Sigmoid colon (tissue), 7 donors: ENCODE results near the gene RASAL2. TPM values are rescaled to one million over a fixed set of nuclear protein-coding genes. Genes with fewer than 3 reads are reported as not detected.

Source experiments
- DNase-seq: peaks from one replicate; pipeline ENCODE4 v3.0.0-alpha.2; 2019
- H3K27ac ChIP-seq, 4 donors: fragments of 200-600 bp; sonication (generic); one replicate each; pipeline ENCODE4 v1.5.1; 2016 to 2019; ENCODE audit warnings: mild to moderate bottlenecking in 1 of 4
- H3K27me3 ChIP-seq, 3 donors: fragments of 200-600 bp; sonication (generic); one replicate each; pipeline ENCODE4 v1.5.1; 2019; ENCODE audit warnings: mild to moderate bottlenecking in 1 of 3
- H3K36me3 ChIP-seq, 4 donors: fragments of 200-600 bp; sonication (generic); one replicate each; pipeline ENCODE4 v1.5.1; 2016 to 2019
- H3K4me1 ChIP-seq, 4 donors: fragments of 200-600 bp; sonication (generic); one replicate each; pipeline ENCODE4 v1.5.1; 2017 to 2019
- H3K4me3 ChIP-seq, 4 donors: fragments of 200-600 bp; sonication (generic); one replicate each; pipeline ENCODE4 v1.5.1; 2017 to 2019; ENCODE audit warnings: mild to moderate bottlenecking in 2 of 4, moderate library complexity in 1 of 4
- H3K9me3 ChIP-seq, 4 donors: fragments of 200-600 bp in 3 of 4; sonication (generic) in 3 of 4; one replicate each; pipeline versions ENCODE4 v1.5.1 to v1.6.1; 2013 to 2019
- EP300 ChIP-seq, 4 donors: sonication (generic); formaldehyde crosslinking; IDR thresholded peaks; one replicate each; pipeline ENCODE4 v1.6.1; 2017; ENCODE audit warnings: antibody characterized with exemption in 4 of 4
- POLR2A ChIP-seq, 2 donors: fragments of 450-650 bp; IDR thresholded peaks; one replicate each; pipeline ENCODE4 v1.6.1; 2016; ENCODE audit warnings: antibody characterized with exemption in 2 of 2, mild to moderate bottlenecking in 2 of 2, moderate library complexity in 2 of 2
- POLR2AphosphoS5 ChIP-seq, 4 donors: sonication (generic); formaldehyde crosslinking; IDR thresholded peaks; one replicate each; pipeline ENCODE4 v1.6.1; 2017; ENCODE audit warnings: antibody characterized with exemption in 4 of 4
- WGBS, 2 donors: extraction: QIAGEN DNeasy Blood & Tissue Kit; methylation state at CpG; one replicate each; pipeline ENCODE4 v1.1.7; 2013; 5-methylcytosine and 5-hydroxymethylcytosine counted together
- intact Hi-C: fragments of 100-400 bp; cut with DNase I; formaldehyde crosslinking; loops from one replicate; pipeline ENCODE4 v1.15.1; 2023
- polyA plus RNA-seq, 3 donors: library from polyadenylated mRNA; stranded (reverse); fragments of 200-250 nt; gene quantifications; one replicate each; pipeline ENCODE4 v1.2.3, GENCODE V29; 2013
- total RNA-seq, 4 donors: library from RNA; depleted of rRNA; stranded (reverse); fragments of >200 nt; gene quantifications; one replicate each; pipeline ENCODE4 v1.1.0, GENCODE V29; 2016
- TF ChIP-seq, protein P1 (sequence below), 4 experiments: fragments of 450-650 bp in 3 of 4; fragments of 200-600 bp in 1 of 4; IDR thresholded peaks; one replicate each; pipeline ENCODE4 v1.5.1; 2016 to 2019; ENCODE audit warnings: antibody characterized with exemption in 4 of 4, mild to moderate bottlenecking in 3 of 4, moderate library complexity in 2 of 4
- donor health status: healthy with polysubstance abuse.
- donor health status: Bipolar disorder and iron deficiency.
- donor health status: healthy.

The RASAL2 gene
- total and polyA plus RNA-seq, 7 donors, result 0.92 to 25.5 (median 11.1) TPM

DNA sequence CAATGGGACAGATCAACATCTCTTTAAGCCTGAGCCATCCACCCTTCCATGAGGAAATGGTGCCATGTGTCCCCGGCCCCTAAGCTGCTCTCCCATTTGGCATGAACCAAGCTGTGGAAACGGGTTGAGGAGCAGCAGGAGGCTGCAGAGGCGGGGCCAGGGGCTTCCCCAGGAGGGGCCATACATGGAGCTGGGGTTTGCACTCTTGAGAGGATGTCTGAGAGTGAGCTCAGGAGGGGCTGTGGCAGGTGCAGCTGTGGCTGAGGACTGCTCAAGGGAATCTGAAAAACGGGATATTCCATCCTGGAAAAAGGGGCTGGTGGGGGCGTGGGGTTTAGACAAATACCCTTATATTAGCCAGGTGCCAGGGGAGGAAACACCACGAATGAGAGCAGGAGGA is 409.9 kb downstream of the RASAL2 start:
- no peaks in the 10 kb centered on the region for H3K36me3 ChIP-seq
- no peak overlapping the region for H3K27ac ChIP-seq
- no peaks in the 10 kb centered on the region for H3K27me3 ChIP-seq
- no peaks in the 10 kb centered on the region for H3K4me1 ChIP-seq
- WGBS, 2 donors, result 71 to 77% methylated on average over 6 of the region's 6 CpGs
- TF ChIP-seq POLR2A (IDR thresholded peaks at IDR 0.05), result no peak
- TF ChIP-seq POLR2AphosphoS5 (IDR thresholded peaks at IDR 0.05), result no peak
- TF ChIP-seq EP300 (IDR thresholded peaks at IDR 0.05), result no peak
- TF ChIP-seq, protein P1, sequence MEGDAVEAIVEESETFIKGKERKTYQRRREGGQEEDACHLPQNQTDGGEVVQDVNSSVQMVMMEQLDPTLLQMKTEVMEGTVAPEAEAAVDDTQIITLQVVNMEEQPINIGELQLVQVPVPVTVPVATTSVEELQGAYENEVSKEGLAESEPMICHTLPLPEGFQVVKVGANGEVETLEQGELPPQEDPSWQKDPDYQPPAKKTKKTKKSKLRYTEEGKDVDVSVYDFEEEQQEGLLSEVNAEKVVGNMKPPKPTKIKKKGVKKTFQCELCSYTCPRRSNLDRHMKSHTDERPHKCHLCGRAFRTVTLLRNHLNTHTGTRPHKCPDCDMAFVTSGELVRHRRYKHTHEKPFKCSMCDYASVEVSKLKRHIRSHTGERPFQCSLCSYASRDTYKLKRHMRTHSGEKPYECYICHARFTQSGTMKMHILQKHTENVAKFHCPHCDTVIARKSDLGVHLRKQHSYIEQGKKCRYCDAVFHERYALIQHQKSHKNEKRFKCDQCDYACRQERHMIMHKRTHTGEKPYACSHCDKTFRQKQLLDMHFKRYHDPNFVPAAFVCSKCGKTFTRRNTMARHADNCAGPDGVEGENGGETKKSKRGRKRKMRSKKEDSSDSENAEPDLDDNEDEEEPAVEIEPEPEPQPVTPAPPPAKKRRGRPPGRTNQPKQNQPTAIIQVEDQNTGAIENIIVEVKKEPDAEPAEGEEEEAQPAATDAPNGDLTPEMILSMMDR (IDR thresholded peaks at IDR 0.05), result no peak
- H3K4me3 ChIP-seq, result no peak overlapping the region
- no peak for DNase-seq
- intact Hi-C loops, result no loop called here
- H3K9me3 ChIP-seq, result no peaks in the 10 kb centered on the region

DNA sequence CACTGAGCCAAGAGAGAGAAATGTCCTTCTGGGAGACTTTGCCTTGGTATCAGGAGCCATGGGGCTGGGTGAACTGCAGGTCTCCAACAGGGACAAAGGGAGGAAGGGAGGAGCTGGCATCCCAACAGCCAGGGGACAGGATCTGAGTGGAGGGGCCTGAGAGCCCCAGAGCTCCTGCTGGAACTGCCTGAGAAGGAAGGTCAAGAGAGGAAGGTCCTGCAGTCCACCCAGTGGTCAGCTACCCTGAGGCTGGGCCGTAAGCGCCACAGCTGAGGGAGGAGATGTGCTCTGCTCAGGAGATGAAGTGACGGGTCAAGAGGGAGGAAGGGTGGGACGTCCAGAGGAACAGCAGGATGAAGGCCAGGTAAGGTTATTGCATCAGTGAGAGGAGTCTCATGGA is 410.4 kb downstream of the RASAL2 start:
- WGBS, 2 donors, result 81 to 94% methylated on average over 4 of the region's 4 CpGs
- DNase-seq, result no peak
- no peaks in the 10 kb centered on the region for H3K27me3 ChIP-seq
- H3K9me3 ChIP-seq, result no peaks in the 10 kb centered on the region
- H3K27ac ChIP-seq, result no peak overlapping the region
- no peak overlapping the region for H3K4me3 ChIP-seq
- intact Hi-C loops, result no loop called here
- TF ChIP-seq EP300 (IDR thresholded peaks at IDR 0.05) (no peak), POLR2AphosphoS5 (IDR thresholded peaks at IDR 0.05) (no peak), POLR2A (IDR thresholded peaks at IDR 0.05) (no peak)
- TF ChIP-seq, protein P1 (IDR thresholded peaks at IDR 0.05), result no peak
- no peaks in the 10 kb centered on the region for H3K36me3 ChIP-seq
- no peaks in the 10 kb centered on the region for H3K4me1 ChIP-seq

DNA sequence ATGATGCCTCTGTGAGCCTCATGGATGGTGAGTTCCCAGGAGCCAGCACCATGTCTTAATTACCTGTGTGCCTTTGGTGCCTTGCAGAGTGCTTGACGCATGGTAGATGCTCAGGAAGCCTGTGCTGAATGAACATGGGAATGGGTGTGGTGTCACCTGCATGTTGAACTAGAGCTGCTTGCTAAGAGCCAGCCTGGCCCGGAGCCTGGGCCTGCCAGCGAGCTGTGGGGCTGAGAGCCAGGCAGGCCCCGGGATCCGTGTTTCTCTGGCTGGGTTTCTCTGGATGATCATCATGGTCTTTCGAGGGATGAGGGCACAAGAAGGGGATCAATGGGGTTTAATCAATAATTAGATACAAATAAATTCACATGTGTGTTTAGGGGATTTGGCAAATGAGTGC is 412.3 kb downstream of the RASAL2 start:
- intact Hi-C loops, result no loop called here
- WGBS, 2 donors, result 94 to 95% methylated on average over 6 of the region's 6 CpGs
- no peak overlapping the region for H3K27ac ChIP-seq

DNA sequence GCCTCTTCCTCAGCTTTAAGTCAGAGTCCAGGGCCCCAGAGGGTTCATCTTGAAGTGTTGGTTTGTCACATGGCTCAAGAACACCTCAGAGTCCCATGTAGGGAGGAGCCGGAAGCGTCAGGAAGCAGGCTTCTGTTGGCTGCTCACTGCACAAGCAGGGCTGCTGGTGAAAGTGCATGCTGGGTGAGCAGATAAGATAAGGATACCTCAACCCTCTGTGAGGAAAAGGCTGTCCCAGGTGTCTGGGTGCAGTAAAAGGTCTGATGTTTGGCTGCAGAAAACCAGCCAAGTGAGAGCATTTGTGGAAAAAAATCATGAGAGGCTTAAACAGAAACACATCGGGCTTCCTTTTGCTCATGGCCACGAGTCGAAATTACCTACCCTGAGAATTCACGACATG is 412.8 kb downstream of the RASAL2 start:
- no peak for DNase-seq
- intact Hi-C loops, result no loop called here
- H3K36me3 ChIP-seq, result no peaks in the 10 kb centered on the region
- H3K4me3 ChIP-seq, result no peak overlapping the region
- no peaks in the 10 kb centered on the region for H3K4me1 ChIP-seq
- 32 to 68% methylated on average over 6 of the region's 6 CpGs for WGBS, 2 donors
- H3K9me3 ChIP-seq, result no peaks in the 10 kb centered on the region
- no peak overlapping the region for H3K27ac ChIP-seq
- TF ChIP-seq POLR2A (IDR thresholded peaks at IDR 0.05), result no peak
- TF ChIP-seq, protein P1 (IDR thresholded peaks at IDR 0.05), result no peak
- no peaks in the 10 kb centered on the region for H3K27me3 ChIP-seq

More for the DNA sequence above, 412.3 kb downstream of the RASAL2 start:
- Histone ChIP-seq H3K27me3 (no peaks in the 10 kb centered on the region), H3K9me3 (no peaks in the 10 kb centered on the region), H3K36me3 (no peaks in the 10 kb centered on the region), H3K4me3 (no peak overlapping the region), H3K4me1 (no peaks in the 10 kb centered on the region)
- no peak for DNase-seq
- TF ChIP-seq POLR2AphosphoS5 (IDR thresholded peaks at IDR 0.05), result no peak
- no peak for TF ChIP-seq EP300 (IDR thresholded peaks at IDR 0.05)
- TF ChIP-seq, protein P1 (IDR thresholded peaks at IDR 0.05), result no peak
- TF ChIP-seq POLR2A (IDR thresholded peaks at IDR 0.05), result no peak

DNA sequence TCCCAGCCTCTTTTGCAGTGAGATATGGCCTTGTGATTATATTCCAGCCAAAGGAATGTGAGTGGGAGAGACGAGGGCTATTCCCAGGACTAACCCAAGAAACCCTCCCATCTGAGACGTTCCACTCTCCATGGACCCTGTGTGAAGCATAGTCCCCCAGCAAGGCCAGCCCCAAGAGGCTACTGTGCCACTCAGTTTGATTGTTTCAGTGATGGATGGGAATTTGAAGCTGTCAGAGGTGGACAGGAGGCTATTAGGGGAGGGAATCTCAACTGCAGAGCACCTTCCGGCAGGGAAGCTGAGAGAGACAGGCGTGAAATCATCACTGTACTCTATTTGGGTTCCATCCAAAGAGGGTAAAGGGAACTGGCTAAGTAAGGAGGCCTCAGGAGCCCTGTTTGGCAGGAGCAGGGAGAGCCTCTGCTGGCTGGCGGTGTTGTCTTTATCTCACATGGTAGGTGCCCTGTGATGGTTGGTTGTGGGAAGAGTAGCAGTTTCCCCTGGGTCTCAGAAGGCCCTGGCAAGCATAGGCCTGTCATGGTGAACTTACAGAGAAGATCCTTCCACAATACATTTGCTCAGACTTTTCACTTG is 415.6 kb downstream of the RASAL2 start:
- WGBS, 2 donors, result 83 to 90% methylated on average over 5 of the region's 5 CpGs
- DNase-seq, result no peak
- intact Hi-C loops, result no loop called here
- Histone ChIP-seq H3K9me3 (no peaks in the 10 kb centered on the region), H3K4me1 (no peaks in the 10 kb centered on the region), H3K27me3 (no peaks in the 10 kb centered on the region), H3K4me3 (no peak overlapping the region), H3K36me3 (no peaks in the 10 kb centered on the region), H3K27ac (no peak overlapping the region)
- TF ChIP-seq EP300 (IDR thresholded peaks at IDR 0.05) (no peak), POLR2AphosphoS5 (IDR thresholded peaks at IDR 0.05) (no peak), POLR2A (IDR thresholded peaks at IDR 0.05) (no peak)
- TF ChIP-seq, protein P1 (IDR thresholded peaks at IDR 0.05), result no peak
